Suppressor macrophage treated with lipopolysaccharide for 4 hours (primary cell): ENCODE measurements around the gene TEAD2.
"Not testable (repeated sequence)": the region's sequence is repeated elsewhere in the genome, so short reads cannot be mapped to it uniquely, and the experiment has no call there.

Experiments used
- DNase-seq: peaks from one replicate; pipeline ENCODE4 v3.0.0-alpha.2; 2020

TEAD2 gene

DNA sequence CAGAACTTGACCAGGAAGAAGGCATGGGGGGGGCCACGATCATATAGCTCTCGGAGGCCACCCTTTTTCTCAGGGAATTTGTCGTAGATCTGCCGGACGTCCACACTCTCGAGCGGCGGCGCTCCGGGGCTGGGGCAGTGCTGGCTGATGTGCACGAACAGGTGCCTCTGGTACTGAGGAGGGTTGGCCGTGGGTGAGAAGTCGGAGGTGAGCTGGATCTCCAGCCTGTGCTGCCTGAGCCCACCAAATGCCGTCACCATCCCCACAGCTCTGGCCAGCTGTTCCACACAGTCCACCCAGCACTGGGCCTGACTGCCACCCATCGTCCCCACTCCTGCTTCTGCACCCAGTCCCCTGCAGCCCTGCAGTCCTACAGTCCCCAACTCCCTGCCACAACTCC, 15.0 kb downstream of the TEAD2 start:
- no peak for DNase-seq

DNA sequence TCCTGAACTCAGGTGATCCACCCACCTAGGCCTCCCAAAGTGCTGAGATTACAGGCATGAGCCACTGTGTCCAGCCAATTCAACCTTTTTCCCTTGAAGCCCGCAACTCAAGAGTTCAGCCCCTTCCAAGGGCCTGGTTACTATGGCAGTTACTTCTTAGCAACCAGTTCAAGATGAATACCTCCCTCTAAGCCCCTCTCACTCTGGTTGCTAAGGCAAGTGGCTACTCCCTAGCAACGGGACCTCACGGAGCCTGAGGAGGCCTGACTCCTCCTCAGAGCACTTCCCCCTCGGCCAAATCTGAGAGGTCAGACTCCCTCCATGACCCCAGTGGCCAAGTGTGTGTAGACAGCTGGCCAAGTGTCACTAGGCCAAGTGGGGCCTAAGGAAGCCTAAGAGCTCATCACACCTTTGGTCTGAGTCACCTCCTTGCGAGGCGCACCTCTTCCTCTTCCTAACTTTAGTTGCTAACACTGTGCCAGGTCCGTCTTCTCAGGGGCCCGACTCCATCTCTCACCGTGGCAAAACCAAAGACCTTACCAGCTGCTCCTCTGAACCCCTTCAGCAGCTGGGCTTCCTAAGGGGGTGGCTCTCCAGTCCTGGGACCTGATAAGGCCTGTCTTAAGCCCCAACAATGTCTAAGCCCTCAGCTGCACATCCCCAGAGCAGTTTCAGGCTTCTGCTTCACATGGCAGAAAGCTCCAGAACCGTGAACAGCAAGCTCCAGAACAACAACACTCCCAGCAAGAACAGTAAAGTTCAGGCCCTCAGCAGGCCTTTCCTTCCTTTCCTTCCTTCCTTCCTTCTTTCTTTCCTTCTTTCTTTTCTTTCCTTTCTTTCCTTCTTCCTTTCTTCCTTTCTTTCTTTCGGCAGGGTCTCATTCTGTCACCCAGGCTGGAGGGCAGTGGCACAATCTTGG, 17.5 kb downstream of the TEAD2 start:
- no peak for DNase-seq

DNA sequence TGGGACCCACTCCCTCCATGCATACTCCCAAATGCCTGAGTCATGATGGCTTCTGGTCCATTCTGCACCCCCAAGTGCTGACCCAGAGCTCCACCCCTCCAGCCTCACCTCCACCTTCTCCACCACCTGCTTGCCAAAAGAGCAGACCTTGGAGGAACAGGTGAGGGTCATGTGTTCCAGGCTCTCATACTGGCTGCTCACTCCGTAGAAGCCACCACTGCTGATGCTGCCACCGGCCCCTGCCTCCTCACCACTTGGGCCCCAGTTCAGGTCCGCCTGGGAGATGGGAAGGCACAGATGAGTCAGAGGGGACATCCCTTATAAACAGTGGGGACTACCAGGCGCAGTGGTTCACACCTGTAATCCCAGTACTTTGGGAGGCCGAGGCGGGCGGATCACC, 19.1 kb downstream of the TEAD2 start:
- no peak for DNase-seq

DNA sequence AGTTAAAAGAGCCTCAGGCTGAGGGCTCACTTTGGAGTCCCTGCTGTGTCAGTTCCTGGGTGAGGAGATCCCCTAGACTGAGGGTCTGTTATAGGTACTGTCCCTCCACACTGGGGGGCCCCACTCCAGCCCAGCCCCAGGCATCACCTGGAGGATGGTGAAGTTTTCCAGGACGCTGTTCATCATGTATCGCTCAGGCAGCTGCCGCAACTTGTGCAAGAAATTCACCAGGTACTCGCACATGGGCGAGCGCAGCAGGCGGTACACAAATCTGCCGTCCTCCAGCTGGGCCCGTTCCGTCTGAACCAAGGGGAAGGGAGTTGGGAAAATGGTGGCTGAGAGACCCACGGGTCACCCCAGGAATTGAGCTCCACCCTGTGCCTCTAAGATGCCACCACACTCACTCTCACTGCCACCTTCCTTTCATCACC, 19.9 kb downstream of the TEAD2 start:
- DNase-seq: no peak

DNA sequence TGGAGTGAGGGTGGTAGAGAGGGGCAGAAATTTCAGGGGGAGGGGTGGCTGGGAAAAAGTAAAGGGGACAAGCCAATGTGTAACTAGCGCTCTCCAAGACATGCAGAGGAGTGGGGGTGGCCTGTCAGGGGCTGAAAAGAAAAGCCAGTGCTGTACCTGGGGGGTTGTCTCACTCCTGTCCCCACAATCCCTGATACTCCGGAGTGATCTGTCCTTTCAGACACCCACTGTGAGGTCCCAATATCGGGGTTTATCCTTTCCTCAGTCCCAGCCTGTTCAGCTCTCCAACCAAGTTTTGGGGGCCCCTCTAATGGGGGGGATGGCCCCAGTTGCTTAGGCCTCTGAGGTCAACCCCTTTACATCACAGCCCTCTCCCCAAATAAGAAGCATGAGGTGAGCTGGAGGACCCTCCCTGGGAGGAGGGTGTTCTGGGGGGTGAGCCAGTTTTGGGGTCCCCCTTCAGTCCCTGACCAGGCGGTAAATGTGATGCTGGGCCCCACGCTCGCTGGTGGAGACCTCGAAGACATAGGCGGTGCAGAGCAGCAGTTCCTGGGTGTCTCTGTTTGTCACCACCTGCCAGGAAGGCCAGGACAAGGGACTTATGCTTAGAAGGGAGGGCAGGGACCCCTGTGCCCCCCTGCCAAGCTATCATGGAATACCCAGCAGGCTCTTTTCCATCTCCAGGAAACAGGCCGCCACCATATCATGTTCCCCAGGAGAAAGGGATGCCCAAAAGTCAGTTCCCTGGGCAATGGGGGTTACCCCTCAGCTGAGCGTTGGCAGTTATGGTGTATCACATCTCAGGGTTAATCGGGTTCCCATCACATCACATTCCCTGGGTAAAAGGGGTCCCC, 21.1 kb downstream of the TEAD2 start:
- no peak for DNase-seq

DNA sequence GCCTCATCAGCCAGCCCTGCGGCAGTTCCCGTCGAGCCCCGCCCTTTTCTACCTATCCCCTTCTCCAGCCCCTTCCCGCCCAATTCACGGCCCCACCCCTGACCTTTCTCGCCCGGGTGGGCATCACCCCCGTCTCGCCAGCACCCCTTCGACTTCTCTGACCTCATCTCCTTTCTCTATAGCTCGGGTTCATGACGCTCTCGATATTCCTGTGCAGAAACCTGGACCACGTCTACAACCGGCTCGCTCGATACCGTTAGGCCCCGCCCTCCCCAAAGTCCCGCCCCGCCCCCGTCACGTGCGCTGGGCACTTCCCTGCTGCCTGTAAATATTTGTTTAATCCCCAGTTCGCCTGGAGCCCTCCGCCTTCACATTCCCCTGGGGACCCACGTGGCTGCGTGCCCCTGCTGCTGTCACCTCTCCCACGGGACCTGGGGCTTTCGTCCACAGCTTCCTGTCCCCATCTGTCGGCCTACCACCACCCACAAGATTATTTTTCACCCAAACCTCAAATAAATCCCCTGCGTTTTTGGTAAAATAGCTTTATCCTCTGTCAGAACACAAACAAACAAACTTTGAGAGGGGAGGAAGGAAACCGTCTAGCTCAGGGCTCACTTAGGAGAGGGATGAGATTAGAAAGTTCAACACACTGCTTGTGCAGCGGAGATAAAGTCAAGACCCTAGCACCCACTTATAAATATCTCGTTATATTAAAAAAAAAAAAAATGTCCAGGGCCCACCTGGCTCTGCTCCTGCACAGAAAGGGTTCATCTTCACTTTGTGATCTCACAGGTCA, 21.9 kb downstream of the TEAD2 start:
- no peak for DNase-seq

DNA sequence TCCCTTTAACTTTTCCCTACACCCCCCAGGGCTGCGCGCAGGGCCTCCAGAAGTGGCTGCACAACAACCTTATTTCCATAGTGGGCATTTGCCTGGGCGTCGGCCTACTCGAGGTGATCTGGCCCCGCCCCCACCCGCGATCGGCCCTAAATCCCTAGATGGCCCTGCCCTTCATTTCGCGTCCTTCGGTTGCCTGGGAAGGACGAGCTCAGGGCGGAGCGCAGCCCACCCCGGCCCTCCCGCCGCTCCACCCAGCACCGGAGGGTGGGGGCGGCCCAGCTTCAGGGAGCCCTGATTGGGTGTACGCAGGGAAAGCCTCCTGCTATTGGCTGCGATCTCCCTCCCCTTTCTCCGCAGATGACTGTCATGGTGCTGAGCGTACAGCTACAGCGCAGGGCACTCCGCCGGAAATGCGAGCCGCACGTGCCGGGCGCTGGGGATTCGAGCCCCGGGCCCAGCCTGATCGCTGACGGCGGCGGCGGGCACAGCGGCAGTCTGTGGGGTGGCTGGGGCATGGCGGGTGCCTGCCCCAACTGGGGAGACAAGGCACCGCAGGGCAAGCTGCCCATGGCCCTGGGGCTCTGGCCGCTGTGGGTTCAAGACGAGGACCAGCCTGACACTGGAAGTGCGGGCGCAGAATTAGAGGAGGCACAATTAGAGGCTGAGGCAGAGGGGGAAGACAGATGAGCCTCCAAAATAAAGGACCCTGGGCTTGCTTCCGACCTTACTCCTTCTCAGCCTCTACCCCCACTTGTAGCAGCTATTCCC, 22.7 kb downstream of the TEAD2 start:
- no peak for DNase-seq

DNA sequence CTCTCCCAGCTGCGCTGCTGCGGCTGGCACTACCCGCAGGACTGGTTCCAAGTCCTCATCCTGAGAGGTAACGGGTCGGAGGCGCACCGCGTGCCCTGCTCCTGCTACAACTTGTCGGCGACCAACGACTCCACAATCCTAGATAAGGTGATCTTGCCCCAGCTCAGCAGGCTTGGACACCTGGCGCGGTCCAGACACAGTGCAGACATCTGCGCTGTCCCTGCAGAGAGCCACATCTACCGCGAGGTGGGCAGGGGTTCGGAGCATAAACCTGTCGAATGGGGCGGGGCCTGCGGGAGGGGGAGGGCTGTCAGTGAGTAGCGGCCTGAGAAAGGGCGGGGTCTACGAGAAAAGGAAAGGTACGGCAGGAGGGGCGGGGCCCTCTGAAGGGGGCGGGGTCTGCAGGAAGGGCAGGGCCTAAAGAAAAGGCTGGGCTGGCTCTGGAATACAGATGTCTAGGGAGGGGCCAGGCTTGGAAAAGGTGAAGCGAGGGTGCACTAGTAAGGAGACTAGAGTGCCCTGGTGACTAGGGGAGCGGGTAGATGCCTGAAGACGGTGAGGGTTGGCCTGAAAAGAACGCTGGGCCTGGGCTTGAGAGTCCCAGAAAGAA, 23.4 kb downstream of the TEAD2 start:
- no peak for DNase-seq

DNA sequence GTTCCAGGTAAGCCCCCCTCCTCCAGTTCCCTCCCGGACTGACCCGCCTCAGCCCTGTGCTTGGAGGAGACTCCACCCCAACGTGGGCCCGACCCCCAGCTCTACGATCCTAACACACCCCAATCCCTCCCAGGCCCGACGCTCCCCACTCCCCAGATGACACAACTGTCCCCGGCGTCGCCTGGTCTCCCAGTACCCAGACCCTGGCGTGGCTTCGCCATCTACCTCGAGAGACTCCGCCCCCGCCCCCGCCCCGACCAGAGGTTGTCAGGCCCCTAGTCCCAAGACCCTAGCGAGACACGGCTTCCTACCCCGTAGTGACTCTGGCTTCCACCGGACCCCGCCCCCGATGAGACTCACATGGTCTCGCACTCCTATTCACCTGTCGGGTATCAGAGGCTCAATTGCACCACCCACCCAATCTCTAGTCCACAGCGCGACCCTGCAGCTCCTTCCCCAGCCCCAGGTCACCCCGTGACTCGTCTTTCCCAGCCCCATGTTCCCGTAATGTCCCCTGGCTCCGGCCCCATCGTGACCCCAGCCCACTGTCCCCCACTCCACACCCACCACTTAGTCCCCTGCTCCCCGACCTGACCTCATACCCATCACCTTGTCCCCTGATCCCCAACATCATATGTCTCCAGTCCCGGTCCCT, 24.1 kb downstream of the TEAD2 start:
- no peak for DNase-seq

DNA sequence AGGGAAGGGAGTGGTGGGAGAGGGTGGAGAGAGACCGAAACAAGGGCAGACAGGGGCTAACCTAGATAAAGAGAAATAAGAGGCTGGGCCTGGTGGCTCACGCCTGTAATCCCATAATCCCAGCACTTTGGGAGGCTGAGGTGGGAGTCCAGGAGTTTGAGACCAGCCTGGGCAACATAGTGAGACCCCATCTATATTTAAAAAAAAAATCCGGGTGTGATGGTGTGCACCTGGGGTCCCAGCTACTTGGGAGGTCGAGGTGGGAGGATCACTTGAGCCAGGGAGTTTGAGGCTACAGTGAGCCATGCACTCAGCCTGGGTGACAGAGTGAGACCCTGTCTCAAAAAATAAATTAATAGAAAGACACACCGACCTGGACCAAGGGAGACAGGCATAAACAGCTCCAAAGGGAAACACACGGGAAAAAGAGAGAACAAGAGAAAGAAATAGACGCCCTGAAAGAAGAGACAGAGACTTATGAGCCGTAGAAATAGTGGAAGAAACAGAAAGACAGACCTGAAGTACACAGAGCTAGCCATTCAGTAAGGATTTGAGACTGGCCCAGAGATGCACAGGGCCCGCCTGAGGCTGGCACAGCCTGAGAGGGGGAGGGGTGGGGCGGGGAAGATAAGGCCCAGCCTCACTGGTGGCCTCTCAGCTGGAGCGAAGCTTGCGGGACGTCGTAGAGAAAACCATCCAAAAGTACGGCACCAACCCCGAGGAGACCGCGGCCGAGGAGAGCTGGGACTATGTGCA, 24.8 kb downstream of the TEAD2 start:
- no peak for DNase-seq

DNA sequence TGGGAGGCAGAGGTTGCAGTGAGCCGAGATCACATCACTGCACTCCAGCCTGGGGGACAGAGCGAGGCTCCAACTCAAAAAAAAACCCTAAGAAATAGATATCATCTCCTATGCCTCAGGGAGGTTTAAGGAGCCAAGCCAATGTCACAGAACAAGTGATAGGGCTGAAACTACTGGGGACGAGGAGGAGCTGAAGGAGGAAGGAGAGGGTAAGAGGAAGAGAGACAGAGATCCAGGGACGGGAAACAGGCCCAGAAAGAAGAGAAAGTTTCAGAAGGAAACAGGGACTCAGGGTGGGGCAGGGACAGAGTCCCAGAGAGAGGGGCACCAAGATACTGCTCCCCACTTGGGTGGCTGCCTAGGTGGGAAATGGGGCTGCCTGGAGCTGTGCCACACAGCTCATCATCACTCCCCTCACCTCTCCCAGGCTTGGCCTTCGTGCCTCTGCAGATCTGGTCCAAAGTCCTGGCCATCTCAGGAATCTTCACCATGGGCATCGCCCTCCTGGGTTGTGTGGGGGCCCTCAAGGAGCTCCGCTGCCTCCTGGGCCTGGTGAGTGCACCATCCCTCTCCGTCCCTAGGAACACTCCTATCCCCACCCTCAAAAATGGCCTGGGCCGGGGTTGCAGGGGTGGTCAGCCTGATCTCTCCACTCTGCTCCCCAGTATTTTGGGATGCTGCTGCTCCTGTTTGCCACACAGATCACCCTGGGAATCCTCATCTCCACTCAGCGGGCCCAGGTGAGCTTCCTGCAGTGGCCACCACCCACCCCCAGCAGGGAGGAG, 25.5 kb downstream of the TEAD2 start:
- DNase-seq: no peak

DNA sequence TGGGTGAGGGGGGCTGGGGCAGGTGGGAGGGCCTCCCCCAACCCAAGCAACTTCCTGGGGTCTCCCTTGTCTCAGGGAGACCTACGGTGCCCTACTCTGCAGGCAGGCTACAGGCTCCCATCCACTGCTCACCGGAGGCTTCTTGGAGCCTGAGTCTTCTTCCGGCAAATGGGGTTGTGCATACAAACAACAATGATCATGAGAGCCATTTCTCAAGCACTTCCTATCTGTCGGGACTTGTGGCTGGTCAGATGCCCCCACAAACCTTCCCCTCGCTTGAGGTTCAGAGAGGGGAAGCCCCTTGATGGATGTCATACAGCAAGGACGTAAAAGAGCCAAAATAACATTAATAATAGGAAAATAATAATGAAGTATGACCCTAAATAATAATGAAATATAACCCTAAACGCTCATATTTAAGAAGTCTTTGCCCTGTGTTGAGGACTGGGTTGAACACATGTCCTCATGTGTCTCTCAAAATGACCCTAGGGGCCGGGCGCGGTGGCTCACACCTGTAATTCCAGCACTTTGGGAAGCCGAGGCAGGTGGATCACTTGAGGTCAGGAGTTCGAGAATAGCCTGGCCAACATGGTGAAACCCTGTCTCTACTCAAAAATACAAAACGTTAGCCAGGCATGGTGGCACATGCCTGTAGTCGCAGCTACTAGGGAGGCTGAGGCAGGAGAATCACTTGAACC, 26.3 kb downstream of the TEAD2 start:
- peak; percentile 62 for DNase-seq

DNA sequence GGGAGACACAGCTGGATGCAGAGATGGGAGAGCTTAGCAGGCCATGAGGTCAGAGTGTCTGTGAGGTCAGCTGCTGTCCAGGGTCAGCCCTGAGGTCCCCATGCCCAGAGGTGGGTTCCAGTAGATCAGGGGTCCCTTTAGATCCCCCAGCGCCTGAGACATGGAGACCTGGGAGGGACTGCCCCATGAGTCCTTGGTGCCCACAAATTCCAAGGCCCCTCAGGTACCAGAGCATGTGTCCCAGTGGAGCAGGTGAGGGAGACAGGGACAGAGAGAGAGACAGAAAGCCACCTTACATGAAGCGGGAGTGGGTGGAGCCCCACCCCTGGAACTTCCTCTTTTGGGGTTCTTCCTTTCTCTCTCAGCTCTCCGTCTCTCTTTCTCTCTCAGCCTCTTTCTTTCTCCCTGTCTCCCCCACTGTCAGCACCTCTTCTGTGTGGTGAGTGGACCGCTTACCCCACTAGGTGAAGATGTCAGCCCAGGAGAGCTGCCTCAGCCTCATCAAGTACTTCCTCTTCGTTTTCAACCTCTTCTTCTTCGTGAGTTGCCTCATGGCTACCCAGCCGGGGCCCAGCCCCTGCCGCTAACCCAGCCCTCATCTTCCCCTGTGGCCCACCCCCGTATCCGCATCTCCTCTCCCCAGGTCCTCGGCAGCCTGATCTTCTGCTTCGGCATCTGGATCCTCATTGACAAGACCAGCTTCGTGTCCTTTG, 27.0 kb downstream of the TEAD2 start, which contains the start of gene CD37:
TSS of gene CD37 (plus strand) at position 336 of the 713 bp plus-strand sequence. CDS start at position 471, 135 bp downstream.
- DNase-seq: peak; percentile 51

DNA sequence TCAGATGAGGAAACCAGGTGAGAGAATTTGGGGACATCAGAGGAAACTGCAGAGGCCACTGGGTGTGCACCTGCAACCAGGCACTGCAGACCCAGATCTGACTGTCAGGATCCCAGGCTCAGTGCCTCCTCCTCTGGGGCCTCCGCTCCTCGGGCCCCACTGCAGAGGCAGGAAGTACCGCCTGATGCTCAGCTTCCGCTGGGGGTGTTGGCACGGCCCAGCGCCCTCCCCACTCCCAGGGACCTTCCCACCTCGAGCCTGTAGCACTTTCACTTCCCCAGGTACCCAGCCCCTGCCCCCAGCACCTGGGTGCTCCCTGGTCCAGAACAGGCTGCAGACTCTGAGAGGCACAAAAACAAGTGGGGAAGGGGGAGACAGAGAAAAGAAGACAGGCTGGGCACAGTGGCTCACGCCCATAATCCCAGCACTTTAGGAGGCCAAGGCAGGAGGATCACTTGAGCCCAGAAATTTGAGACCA, 28.4 kb downstream of the TEAD2 start:
- DNase-seq: peak; percentile 28

DNA sequence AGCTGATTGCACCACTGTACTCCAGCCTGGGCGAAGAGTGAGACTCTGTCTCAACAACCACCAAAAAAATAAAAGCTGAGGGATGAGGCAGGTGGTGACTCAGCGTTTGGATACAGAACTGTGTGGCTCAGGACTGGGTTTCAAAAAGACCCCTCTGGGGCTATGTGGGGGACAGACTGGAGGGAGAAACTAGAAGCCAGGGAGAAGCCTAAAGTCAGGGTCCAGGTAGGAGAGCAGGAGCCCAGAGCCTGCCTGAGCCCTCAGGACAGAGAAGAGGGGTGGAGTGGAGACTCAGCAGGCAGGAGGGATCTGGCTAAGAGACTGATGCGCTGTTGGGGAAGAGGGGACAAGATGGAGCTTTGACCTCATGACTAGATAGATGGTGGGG, 28.8 kb downstream of the TEAD2 start:
- peak; percentile 28 for DNase-seq

DNA sequence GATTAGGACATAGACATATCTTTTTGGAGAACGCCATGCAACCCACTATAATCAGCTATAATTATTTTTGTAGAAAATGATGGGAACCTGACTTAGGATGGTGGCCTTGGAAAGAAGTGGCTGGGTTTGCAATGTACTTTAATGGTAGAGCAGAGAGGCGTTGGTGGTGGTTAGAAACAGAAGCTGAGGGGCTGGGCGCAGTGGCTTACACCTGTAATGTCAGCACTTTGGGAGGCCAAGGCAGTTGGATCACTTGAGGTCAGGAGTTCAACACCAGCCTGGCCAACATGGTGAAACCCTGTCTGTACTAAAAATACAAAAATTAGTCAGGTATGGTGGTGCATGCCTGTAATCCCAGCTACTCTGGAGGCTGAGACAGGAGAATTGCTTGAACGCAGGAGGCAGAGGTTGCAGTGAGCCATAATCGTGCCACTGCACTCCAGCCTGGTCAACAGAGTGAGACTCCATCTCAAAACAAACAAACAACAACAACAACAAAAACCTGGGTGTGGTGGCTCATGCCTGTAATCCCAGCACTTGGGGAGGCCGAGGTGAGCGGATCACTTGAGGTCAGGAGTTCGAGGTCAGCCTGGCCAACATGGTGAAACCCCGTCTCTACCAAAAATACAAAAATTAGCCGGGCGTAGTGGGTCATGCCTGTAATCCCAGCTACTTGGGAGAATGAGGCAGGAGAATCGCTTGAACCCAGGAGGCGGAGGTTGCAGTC, 29.4 kb downstream of the TEAD2 start:
- DNase-seq: not testable (repeated sequence)

DNA sequence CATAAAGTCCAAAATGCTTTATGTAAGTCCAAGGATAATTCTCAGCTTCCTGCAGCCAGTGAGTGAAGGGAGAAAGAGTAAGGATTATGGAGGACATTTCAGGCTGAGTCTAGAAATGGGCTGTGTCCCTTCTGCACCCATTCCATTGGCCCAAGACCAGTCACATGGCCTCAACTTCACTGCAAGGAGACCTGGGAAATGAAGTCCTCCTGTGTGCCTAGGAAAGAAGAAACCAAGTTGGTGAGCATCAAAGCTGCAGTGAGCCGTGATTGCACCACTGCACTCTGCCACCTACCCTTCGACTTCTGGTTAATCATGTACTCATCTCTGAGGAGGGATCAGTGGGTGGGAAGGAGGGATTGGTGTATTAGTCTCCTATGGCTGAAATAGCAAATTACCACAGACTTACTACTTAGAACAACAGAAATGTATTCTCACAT, 30.6 kb downstream of the TEAD2 start:
- DNase-seq: peak; percentile 84
